ENCODE data around the gene SKI.

SKI gene

DNA sequence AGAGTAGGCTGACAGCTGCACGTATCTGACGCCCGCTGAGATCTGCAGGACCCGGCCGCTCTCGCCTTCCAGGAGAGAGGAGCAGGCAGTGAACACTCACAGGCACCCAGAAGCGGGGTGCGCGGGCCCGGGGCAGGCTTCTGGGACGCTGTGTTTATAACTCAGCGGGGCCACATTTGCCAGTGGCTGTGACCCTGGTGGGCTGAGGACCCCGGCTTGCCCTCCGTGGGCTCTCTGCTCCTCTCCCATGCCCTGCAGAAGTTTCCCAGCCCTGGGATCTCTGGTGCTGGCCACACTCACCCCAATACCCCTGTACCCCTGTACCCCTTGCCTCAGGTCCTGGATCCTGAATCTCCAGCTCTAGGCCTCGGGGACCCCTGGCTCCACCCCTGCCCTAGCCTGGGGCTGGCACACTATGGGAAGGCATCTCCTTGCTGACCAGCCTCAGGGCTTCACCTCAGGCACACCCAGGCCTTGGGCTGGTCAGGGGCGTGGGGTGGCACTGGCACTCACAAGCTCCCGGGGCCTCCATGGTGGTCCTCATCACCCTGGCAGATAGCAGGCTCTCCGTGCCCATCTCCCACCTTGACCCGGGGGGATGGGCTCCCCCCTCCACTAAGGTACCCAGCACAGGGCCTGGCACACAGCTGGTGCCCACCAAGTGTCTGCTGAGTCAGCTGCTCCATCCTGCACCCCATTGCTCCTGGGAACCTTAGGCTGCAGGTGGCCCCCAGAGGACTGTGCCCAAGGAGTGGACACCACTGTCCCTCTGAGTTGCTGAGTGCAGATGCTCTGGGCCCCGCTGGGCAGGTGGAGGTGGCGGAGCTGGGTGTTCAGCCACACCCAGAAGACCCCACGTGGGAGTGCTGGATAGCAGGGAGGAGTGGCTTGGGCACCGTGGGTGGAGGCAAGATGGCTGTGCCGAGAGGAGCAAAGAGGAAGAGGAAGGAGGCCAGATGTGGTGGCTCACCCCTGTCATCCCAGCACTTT is 130.8 kb downstream of the SKI start:
- DNase-seq = no peak
